Activated CD8-positive, alpha-beta memory T cell treated with anti-CD3 and anti-CD28 coated beads, Interleukin-2, amount 50 U/mL, for 24 hours (primary cell): ENCODE measurements around the gene BRAT1.
A peak's percentile ranks its signal among the peaks of the same experiment; 100 is the strongest.
"Not testable (repeated sequence)": the region's sequence is repeated elsewhere in the genome, so short reads cannot be mapped to it uniquely, and the experiment has no call there.

Experiments used
- DNase-seq: peaks from one replicate; pipeline ENCODE4 v3.0.0-alpha.2; 2020; ENCODE audit errors: extremely low read depth

BRAT1 gene

DNA sequence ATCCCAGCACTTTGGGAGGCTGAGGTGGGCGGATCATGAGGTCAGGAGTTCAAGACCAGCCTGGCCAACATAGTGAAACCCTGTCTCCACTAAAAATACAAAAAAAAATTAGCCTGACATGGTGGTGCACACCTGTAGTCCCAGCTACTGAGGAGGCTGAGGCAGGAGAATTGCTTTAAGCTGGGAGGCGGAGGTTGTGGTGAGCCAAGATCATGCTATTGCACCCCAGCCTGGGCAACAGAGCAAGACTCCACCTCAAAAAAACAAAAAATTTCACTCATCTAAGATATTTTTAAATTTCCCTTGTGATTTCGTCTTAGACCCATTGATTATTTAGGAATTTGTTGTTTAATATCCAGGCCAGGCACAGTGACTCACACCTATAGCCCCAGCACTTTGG is 8.6 kb upstream of the BRAT1 start:
- not testable (repeated sequence) for DNase-seq

DNA sequence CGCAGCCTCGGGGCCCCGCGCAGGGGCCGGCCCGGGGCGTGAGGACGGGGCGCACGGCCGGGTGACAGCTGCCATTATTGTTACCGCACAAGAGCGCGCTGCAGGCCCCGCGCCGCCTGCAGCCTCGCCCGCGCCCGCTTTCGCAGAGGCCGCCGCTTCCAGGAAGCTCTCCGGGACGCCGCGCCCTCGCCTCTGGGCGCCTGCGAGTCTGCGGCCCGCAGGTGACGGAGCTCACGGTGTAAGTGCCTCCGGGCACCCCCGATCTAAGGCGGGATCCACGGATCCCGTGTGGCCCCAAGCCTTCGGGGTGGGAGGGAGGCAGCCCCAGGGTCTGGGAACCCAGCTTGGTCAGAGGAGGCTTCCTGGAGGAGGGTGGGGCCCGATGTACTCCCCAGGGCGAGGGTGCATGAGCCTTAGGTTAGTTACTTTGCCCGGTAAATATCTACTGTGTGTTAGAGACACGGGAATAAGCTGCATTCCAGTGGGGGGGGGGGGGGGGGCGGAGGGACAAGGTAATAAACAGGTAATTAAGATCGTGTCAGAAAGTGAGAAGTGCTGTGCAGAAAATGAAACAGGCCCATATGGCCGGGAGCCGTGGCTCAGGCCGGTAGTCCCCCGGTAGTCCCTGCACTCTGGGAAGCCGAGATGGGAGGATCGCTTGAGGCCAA is 4.1 kb upstream of the BRAT1 start:
- DNase-seq: no peak

DNA sequence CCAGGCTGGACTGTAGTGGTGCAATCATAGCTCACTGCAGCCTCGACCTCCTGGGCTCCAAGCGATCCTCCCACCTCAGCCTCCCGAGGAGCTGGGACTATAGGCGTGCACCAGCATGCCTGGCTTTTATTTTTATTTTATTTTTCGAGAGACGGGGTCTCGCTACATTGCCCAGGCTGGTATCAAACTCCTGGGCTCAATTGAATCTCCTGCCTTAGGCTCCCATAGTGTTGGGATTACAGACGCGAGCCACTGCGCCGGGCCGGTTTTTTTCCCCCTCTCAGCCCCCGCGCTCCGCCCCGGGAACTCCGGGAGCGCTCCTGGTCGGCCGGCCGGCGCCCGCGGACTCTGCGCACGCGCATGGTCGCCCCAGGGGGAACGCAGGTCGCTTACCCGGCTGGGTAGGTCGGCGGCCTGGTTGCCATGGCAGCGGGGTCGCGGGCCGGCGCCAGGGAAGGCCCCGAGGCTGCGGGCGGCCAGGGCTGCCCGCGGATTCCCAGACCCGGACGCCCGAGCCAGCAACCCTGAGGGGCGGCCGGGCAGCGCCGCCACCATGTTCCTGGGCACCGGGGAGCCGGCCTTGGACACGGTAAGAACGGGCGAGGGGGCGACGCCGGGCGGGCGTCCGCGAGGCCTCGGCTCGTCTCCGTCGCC is 3.4 kb upstream of the BRAT1 start, which contains the start of gene IQCE:
Gene IQCE, plus strand, starts transcription at position 351 of the 654 bp plus-strand sequence. Its CDS starts 203 bp downstream, at position 554.
- DNase-seq: peak; percentile 75

GRCh38 chr7:2554661-2555111 is 638 bp downstream of the BRAT1 start:
- no peak for DNase-seq

DNA sequence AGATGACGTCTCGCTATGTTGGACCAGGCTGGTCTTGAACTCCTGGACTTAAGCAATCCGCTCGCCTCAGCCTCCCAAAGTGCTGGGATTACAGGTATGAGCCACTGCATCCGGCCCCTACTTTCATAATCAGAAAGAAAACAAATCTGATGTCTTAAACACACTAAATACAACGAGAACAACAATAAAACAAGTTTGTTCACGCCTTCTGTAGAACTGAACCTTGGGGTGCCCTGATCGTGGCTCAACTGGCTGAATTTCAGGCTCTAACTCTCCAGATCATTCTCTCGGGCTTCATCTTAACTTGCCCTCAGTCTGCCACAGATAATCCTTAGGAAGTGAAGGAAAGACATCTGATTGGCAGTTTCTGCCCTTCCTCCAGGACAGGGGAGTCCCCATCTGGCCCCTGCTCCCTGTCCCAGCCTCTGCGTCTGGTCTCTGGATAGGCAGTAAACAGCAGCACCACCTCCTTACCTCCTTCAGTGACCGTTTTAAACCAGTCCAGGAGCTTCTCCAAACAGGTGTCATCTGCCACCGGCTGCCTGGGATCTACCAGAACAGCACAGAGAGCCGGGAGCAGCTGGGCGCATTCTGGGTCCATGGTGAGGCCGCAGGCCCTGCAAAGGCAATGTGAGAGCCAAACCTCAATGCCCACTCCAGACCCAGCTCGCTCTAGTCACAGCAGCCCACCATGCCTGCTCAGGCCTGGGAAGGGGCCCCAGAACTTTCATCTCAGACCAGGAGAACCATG is 1.3 kb downstream of the BRAT1 start:
- no peak for DNase-seq

DNA sequence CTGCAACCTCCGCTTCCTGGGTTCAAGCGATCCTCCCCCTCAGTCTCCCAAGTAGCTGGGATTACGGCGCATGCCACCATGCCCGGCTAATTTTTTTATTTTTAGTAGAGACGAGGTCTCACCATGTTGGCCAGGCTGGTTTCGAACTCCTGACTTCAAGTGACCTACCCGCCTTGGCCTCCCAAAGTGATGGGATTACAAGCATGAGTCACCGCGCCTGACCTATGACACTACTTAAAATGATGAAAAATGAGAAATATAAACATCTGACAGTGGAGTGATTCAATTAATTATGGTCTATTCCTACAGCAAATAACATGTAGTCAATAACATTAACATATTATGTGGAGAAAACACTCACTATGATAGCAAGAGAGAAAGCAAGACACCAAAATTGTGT is 2.2 kb downstream of the BRAT1 start:
- DNase-seq: no peak

DNA sequence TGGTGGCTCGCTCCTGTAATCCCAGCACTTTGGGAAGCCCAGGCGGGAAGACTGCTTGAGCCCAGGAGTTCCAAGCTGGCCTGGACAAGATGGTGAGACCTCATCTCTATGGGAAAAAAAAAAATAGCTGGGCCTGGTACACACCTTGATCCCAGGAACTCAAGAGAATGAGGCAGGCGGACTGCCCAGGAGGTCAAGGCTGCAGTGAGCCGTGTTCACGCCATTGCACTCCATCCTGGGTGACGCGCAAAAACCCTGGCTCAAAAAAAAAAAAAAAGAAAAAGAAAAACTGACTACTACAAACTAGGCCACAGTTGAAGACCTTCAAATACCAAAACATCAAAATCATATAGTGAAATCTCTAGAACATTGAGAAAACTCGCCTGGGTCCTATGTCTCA is 3.9 kb downstream of the BRAT1 start:
- DNase-seq: no peak

DNA sequence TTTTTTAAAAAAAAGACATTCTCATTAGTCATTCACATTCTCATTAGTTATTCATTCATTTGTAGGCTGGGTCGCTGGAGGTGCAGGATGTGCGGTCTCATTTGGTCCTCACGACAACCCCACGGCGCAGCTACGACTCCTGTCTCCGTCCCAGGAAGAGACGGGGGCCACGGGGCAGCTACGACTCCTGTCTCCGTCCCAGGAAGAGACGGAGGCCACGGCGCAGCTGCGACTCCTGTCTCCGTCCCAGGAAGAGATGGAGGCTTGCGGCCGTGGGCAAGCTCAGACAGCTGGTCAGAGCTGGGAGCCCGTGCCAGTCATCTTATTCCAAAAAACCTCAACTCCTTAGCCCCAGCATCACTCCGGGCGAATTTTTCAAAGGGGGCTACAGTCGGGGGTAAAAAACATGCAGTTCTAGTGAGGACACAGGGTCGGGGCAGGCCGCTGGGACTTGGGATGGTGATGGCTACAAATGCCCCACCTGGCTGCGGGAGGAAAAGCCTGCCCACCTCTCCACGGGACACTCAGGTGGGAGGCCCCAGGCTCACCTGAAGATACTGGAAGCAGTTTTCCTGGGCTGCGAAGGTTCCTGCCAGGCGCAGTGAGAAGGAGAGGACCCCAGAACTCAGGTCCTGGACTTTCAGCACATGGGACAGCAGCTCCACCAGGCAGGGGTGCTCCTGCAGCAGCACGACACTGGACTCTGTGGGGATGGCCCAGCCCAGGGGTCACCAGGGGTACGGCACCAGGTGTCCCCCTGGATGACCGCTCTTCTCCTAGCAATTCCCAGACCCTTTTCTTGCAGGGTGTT is 8.3 kb downstream of the BRAT1 start:
- DNase-seq: no peak

- no peak for DNase-seq
Observed at GRCh38 chr7:2545746-2546425, 9.4 kb downstream of the BRAT1 start.

DNA sequence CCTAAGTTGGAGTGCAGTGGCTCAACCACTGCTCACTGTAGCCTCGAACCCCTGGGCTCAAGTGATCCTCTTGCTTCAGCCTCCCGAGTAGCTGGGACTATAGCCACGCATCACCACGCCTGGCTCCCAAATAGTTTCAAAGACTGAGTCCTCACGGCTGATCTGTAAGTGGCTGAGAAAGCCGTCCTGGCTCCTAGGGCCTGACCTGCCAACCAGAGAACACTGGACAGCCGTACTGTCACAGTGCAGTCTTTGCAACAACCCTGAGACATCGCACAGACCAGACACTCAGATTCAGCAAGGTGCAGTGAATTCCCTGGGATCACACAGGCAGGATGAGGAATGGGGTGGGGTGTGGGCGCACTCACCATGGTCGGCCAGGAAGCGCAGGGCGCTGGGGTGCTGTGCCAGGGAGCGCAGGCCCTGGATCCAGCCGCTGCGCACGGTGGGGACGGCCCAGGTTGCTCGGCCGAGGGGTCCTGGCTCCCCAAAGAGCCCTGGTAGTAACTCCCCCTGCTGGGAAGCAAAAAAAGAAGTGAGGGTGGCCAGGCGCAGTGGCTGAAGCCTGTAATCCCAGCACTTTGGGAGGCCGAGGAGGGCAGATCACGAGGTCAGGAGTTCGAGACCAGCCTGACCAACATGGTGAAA is 10.7 kb downstream of the BRAT1 start:
- no peak for DNase-seq

DNA sequence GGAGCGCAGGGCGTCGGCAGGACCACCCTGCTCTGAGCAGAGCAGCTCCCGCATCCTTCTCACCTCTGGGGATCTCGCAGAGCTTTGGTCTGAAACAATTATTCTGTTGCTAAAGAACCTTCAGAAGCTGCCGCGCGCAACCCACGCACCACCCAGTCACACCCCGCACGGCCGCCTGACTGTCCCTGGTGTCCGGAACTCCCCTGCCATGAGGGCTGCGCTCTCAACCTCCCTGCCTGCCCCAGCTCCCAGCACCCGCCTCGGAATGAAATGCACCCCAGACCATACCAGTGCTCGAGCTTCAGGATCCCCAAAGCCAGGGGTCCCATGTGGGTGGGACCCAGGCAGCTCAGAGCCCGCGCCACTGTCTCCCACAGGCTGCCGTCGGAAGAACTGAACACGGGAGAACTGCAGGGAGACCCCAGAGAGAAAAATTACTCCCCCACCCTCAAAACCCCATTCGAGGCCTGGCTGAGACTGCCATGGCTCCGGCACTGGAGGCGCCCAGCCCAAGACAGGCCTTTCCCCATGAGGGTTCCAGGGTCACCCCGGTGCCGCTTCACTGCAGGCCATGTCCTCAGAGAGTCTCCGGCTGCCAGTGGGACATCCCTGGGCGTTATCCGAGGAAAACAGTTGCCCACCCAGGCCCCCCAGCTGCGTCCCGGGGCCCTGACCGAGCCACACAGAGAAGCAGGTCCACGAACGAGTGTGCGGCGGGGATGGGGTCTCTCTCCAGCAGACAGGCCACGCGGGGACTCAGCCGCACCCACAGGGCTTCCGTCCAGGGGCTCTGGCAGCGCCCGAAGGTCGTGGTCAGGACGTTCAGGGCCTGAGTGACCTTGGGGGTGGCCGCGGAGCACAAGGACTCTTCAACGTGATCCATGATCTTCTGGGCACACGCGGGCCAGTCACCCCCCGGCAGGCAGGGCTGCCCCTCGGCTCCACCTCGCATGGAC is 12.1 kb downstream of the BRAT1 start:
- no peak for DNase-seq

GRCh38 chr7:2542011-2542915 is 13.1 kb downstream of the BRAT1 start:
- DNase-seq: no peak

DNA sequence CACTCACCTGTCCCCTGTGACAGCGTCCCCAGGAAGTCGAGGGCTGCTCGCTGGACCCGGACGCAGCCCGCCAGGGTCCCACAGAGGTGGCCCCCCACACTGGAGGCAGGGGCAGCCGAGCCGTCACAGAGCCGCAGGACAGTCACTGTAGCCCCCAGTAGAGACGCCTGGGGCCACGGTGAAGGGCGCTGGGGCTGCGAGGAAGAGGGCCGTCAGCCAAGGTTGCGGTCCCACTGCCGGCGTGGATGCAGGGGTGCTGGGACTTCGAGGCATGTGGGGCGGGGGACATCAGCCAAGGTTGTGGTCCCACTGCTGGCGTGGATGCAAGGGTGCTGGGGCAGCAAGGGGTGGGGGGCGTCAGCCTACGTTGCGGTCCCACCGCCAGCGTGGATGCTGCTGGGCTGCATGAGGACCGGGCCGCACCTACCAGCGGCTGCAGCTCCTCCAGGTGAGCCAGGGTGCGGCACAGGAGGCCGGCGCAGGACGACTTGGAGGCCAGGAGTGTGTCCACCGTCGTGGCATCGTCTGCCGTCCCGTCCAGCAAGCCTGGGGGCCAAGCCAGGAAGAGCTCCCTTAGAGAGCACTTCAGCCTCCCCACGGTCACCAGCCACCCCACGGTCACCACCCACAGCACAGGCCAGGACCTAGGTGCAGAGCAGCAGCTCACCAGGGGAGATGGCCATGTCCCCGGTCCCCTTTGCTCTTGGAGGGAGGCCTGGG is 13.9 kb downstream of the BRAT1 start:
- DNase-seq: no peak

DNA sequence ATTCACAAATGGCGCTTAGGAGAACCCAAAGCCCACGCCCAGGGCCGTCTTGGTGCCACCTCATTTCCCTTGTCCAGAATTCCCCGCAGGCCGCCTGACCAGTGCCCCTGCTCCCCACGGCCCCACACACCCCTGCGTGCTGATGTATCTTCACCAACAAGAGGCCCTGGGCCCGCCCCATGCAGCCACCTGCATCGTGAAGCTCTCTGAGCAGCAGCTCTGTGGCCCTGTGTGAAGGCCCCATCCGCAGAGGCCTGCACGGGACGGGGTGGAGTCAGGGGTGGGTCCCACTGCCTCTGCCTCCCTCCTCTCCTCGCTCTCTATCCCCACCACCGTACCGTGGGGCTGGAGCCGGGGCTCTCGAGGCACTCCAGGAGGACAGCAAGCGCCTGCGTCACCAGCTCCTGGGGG is 14.7 kb downstream of the BRAT1 start:
- no peak for DNase-seq

- DNase-seq: no peak
Observed at GRCh38 chr7:2540133-2540532, 15.2 kb downstream of the BRAT1 start.

GRCh38 chr7:2539031-2539911 is 16.1 kb downstream of the BRAT1 start:
- no peak for DNase-seq
